ENCODE measurements around the gene ITGA7.

DNA sequence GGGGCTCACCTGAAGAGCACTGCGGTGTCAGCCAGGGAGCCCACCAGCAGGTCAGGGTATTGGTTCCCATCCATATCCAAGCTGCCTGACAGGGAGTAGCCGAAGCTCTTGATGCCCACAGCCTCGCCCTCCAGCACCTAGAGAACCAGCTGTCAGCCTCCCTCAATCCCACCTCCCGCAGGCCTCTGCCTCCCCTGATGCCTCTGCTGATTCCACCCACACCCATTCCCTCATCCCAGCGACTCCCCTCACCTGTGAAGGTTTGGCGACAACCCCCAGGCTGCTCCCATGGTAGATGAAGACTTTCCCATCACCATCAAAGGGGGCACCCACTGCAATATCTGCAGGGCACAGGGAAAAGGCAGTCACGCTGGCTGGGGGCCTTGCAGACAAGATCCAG, 10.0 kb downstream of the ITGA7 start:
- TF ChIP-seq ISL1 (CRISPR knock-in tag; IDR thresholded peaks at IDR 0.05) (no peak), ESRRG (CRISPR knock-in tag; IDR thresholded peaks at IDR 0.05) (no peak), ZFP3 (CRISPR knock-in tag; IDR thresholded peaks at IDR 0.05) (no peak), RARB (CRISPR knock-in tag; IDR thresholded peaks at IDR 0.05) (no peak)

Measured in SK-N-SH treated with all-trans-retinoic acid at 6 μM for 48 hours (cell line).